Osteocyte (in vitro differentiated cells): Measurements from ENCODE around the gene MAP2K1. TPM values are rescaled to one million over a fixed set of nuclear protein-coding genes. Genes with fewer than 3 reads are reported as not detected.
"Not testable (repeated sequence)": the region's sequence is repeated elsewhere in the genome, so short reads cannot be mapped to it uniquely, and the experiment has no call there.

Source experiments
- DNase-seq: peaks from one replicate; pipeline ENCODE4 v3.0.0; 2021; ENCODE audit warnings: mixed read lengths; ENCODE audit not compliant: unreplicated experiment; ENCODE audit errors: extremely low spot score
- H3K27ac Mint-ChIP-seq: one replicate; pipeline ENCODE4 v1.8.0; 2021; ENCODE audit warnings: mild to moderate bottlenecking, mixed read lengths; ENCODE audit not compliant: unreplicated experiment
- H3K27me3 Mint-ChIP-seq: one replicate; pipeline ENCODE4 v1.8.0; 2021; ENCODE audit warnings: mixed read lengths; ENCODE audit not compliant: unreplicated experiment
- H3K36me3 Mint-ChIP-seq: one replicate; pipeline ENCODE4 v1.8.0; 2021; ENCODE audit warnings: mixed read lengths; ENCODE audit not compliant: unreplicated experiment
- H3K4me1 Mint-ChIP-seq: one replicate; pipeline ENCODE4 v1.8.0; 2021; ENCODE audit warnings: mixed read lengths; ENCODE audit not compliant: unreplicated experiment
- H3K4me3 Mint-ChIP-seq: one replicate; pipeline ENCODE4 v1.8.0; 2021; ENCODE audit warnings: mild to moderate bottlenecking, moderate library complexity, mixed read lengths; ENCODE audit not compliant: unreplicated experiment
- H3K9me3 Mint-ChIP-seq: one replicate; pipeline ENCODE4 v1.8.0; 2021; ENCODE audit warnings: mixed read lengths; ENCODE audit not compliant: unreplicated experiment
- CTCF ChIP-seq: fragments of 200-600 bp; sonication (generic); IDR thresholded peaks from 2 replicates; pipeline ENCODE4 v1.5.0; 2021; ENCODE audit warnings: antibody characterized with exemption, mild to moderate bottlenecking, moderate library complexity
- long read RNA-seq: library from polyadenylated mRNA; unstranded; transcript quantifications from one replicate; pipeline ENCODE4 v2.0.0, GENCODE V29; 2021
- total RNA-seq: library from RNA; stranded (reverse); gene quantifications from 2 replicates; pipeline ENCODE4 v1.2.1, GENCODE V29; 2021

Gene MAP2K1
- 49.3 and 50.7 TPM in 2 replicates for total RNA-seq
- long read RNA-seq, partial matches to known transcripts = 12 of 18 reads
- long read RNA-seq, other reads (novel, unspliced or antisense) = 3 of 18 reads

GRCh38 chr15:66386204-66387123 lies at the start of gene MAP2K1:
Gene MAP2K1, plus strand, starts transcription at chr15:66386912. Its CDS starts 436 bp downstream, at chr15:66387348.
- TF ChIP-seq CTCF = peak; percentile 62
- Mint-ChIP-seq H3K36me3 (no peaks in the 10 kb centered on the region), H3K9me3 (no peaks in the 10 kb centered on the region), H3K27ac (peak within 1 kb of the TSS; percentile 98), H3K4me3 (peak within 1 kb of the TSS; percentile 100), H3K27me3 (no peaks in the 10 kb centered on the region), H3K4me1 (peaks cover 33% of the 10 kb centered on the region)
- DNase-seq = peak; percentile 99

- H3K36me3 Mint-ChIP-seq = peaks cover 12% of the 10 kb centered on the region
- H3K9me3 Mint-ChIP-seq = not testable (repeated sequence)
These were observed 38.2 kb upstream of the MAP2K1 start for GRCh38 chr15:66348530-66348929.

GRCh38 chr15:66356077-66356358 lies 30.7 kb upstream of the MAP2K1 start:
- peak overlapping the region; percentile 93 for H3K27ac Mint-ChIP-seq

More at GRCh38 chr15:66348530-66348929, 38.2 kb upstream of the MAP2K1 start:
- not testable (repeated sequence) for DNase-seq, H3K4me1 Mint-ChIP-seq, H3K27me3 Mint-ChIP-seq, H3K27ac Mint-ChIP-seq, H3K4me3 Mint-ChIP-seq

GRCh38 chr15:66356359-66357236 lies 30.1 kb upstream of the MAP2K1 start, which contains the start of gene TIPIN:
Gene TIPIN, minus strand, starts transcription at chr15:66356685. Its CDS starts 3,738 bp downstream, at chr15:66352947.
- H3K27ac Mint-ChIP-seq = peak within 1 kb of the TSS; percentile 93
- H3K4me1 Mint-ChIP-seq = peaks cover 12% of the 10 kb centered on the region
- peak within 1 kb of the TSS; percentile 97 for H3K4me3 Mint-ChIP-seq
- no peaks in the 10 kb centered on the region for H3K27me3 Mint-ChIP-seq
- peak; percentile 98 for DNase-seq
- no peak for TF ChIP-seq CTCF
- H3K36me3 Mint-ChIP-seq = no peaks in the 10 kb centered on the region
- no peaks in the 10 kb centered on the region for H3K9me3 Mint-ChIP-seq

More at GRCh38 chr15:66356077-66356358, 30.7 kb upstream of the MAP2K1 start:
- H3K4me1 Mint-ChIP-seq = peaks cover 12% of the 10 kb centered on the region
- no peaks in the 10 kb centered on the region for H3K36me3 Mint-ChIP-seq
- no peaks in the 10 kb centered on the region for H3K9me3 Mint-ChIP-seq
- TF ChIP-seq CTCF = no peak
- H3K27me3 Mint-ChIP-seq = no peaks in the 10 kb centered on the region
- H3K4me3 Mint-ChIP-seq = peak overlapping the region; percentile 97
- DNase-seq = no peak

GRCh38 chr15:66359740-66360139 lies 27.0 kb upstream of the MAP2K1 start:
- Mint-ChIP-seq H3K27me3 (no peaks in the 10 kb centered on the region), H3K4me1 (peaks cover 12% of the 10 kb centered on the region), H3K9me3 (no peaks in the 10 kb centered on the region), H3K4me3 (no peak overlapping the region), H3K36me3 (no peaks in the 10 kb centered on the region), H3K27ac (no peak overlapping the region)
- DNase-seq = no peak
- TF ChIP-seq CTCF = no peak

GRCh38 chr15:66361745-66362460 lies 24.8 kb upstream of the MAP2K1 start:
- not testable (repeated sequence) for H3K9me3 Mint-ChIP-seq, DNase-seq, H3K4me3 Mint-ChIP-seq, H3K4me1 Mint-ChIP-seq, H3K27me3 Mint-ChIP-seq, H3K36me3 Mint-ChIP-seq, H3K27ac Mint-ChIP-seq
